Measurements from ENCODE around the gene UNK. TPM values are rescaled to one million over a fixed set of nuclear protein-coding genes. Genes with fewer than 3 reads are reported as not detected.

UNK gene
- total RNA-seq, 1 experiment from 2014 or later = 32.1 TPM

GRCh38 chr17:75842411-75842810 is 57.8 kb downstream of the UNK start:
- no peak overlapping the region for H3K27ac ChIP-seq (ENCODE audit: low read length)
- in situ Hi-C loops (cut with HindIII; ENCODE audit: low pct_unique_long_range_greater_than_20kb, low sequenced_read_pairs) = no loop called here
- no peaks in the 10 kb centered on the region for H3K36me3 ChIP-seq (ENCODE audit: control insufficient read depth, insufficient read depth, low read length)
- H3K27me3 ChIP-seq (ENCODE audit: control insufficient read depth, insufficient read depth, low read length) = no peaks in the 10 kb centered on the region
- ChIA-PET POLR2A (no interaction called here), CTCF (no interaction called here)
- no peaks in the 10 kb centered on the region for H3K9me3 ChIP-seq (ENCODE audit: control insufficient read depth, insufficient read depth, low read depth, low read length)
- BruUV-seq (replicated peaks) = no TSS peak
- no peak overlapping the region for H3K4me3 ChIP-seq (ENCODE audit: low read depth in 2 of 2, low read length in 2 of 2)
- intact Hi-C loops (cut with micrococcal nuclease; ENCODE audit: unreplicated experiment) = no loop called here
- peaks cover 32% of the 10 kb centered on the region for H3K4me1 ChIP-seq (ENCODE audit: control insufficient read depth, insufficient read depth, low read length)
- TF ChIP-seq REST (IDR thresholded peaks at IDR 0.05; ENCODE audit: insufficient read depth in 1 of 2, low read depth in 2 of 2, low read length in 1 of 2) (no peak), POLR2AphosphoS5 (IDR thresholded peaks at IDR 0.05; ENCODE audit: low read depth, low read length) (no peak), SIN3A (IDR thresholded peaks at IDR 0.05; ENCODE audit: borderline replicate concordance, insufficient read depth, low read depth, low read length) (no peak), TCF7L2 (IDR thresholded peaks at IDR 0.05; ENCODE audit: low read depth, low read length) (no peak), CTCF (IDR thresholded peaks at IDR 0.05) (no peak)
- DNase-seq (ENCODE audit: low read depth, low spot score) = no peak
- ATAC-seq = no peak

GRCh38 chr17:75842963-75843576 is 58.5 kb downstream of the UNK start:
- intact Hi-C loops (cut with micrococcal nuclease; ENCODE audit: unreplicated experiment) = no loop called here
- no peak overlapping the region for H3K4me3 ChIP-seq (ENCODE audit: low read depth in 2 of 2, low read length in 2 of 2)
- in situ Hi-C loops (cut with HindIII; ENCODE audit: low pct_unique_long_range_greater_than_20kb, low sequenced_read_pairs) = no loop called here

More at GRCh38 chr17:75842963-75843576, 58.5 kb downstream of the UNK start:
- ChIA-PET CTCF (interaction anchor here (0.6 kb wide), 1 partner anchor 29 kb away, joined by 3 read pairs; no protein-coding TSS in a partner anchor), POLR2A (no interaction called here)
- ATAC-seq (no peak), DNase-seq (ENCODE audit: low read depth, low spot score) (no peak)
- TF ChIP-seq POLR2AphosphoS5 (IDR thresholded peaks at IDR 0.05; ENCODE audit: low read depth, low read length) (no peak), CTCF (IDR thresholded peaks at IDR 0.05) (no peak), TCF7L2 (IDR thresholded peaks at IDR 0.05; ENCODE audit: low read depth, low read length) (no peak), REST (IDR thresholded peaks at IDR 0.05; ENCODE audit: insufficient read depth in 1 of 2, low read depth in 2 of 2, low read length in 1 of 2) (no peak), SIN3A (IDR thresholded peaks at IDR 0.05; ENCODE audit: borderline replicate concordance, insufficient read depth, low read depth, low read length) (no peak)
- H3K27ac ChIP-seq (ENCODE audit: low read length) = no peak overlapping the region
- H3K36me3 ChIP-seq (ENCODE audit: control insufficient read depth, insufficient read depth, low read length) = no peaks in the 10 kb centered on the region; the same call in 1 of the 2 replicates
- H3K27me3 ChIP-seq (ENCODE audit: control insufficient read depth, insufficient read depth, low read length) = no peaks in the 10 kb centered on the region
- BruUV-seq (replicated peaks) = no TSS peak
- peaks cover 35% of the 10 kb centered on the region for H3K4me1 ChIP-seq (ENCODE audit: control insufficient read depth, insufficient read depth, low read length)
- no peaks in the 10 kb centered on the region for H3K9me3 ChIP-seq (ENCODE audit: control insufficient read depth, insufficient read depth, low read depth, low read length)

Data from Panc1 (cell line).